Stimulated activated CD4-positive, alpha-beta T cell treated with anti-CD3 and anti-CD28 coated beads, TNF-alpha, amount 100 ng/mL, for 4 hours (primary cell): Measurements from ENCODE around the gene MOB3B.
"Not testable (repeated sequence)": the region's sequence is repeated elsewhere in the genome, so short reads cannot be mapped to it uniquely, and the experiment has no call there.

Source experiments
- DNase-seq, 3 experiments: peaks; one replicate each; pipeline ENCODE4 v3.0.0-alpha.2; 2020; ENCODE audit warnings: low read depth in 3 of 3

Gene MOB3B

GRCh38 chr9:27518809-27519208 is 10.8 kb downstream of the MOB3B start:
- no peak for DNase-seq

GRCh38 chr9:27518006-27518405 is 11.6 kb downstream of the MOB3B start:
- no peak for DNase-seq

- DNase-seq: no peak
Observed at GRCh38 chr9:27514551-27514950, 15.1 kb downstream of the MOB3B start.

- DNase-seq: no peak
Observed at GRCh38 chr9:27511771-27512170, 17.8 kb downstream of the MOB3B start.

- DNase-seq: no peak
Observed at GRCh38 chr9:27510780-27511179, 18.8 kb downstream of the MOB3B start.

- DNase-seq: no peak
Observed at GRCh38 chr9:27506981-27507380, 22.6 kb downstream of the MOB3B start.

GRCh38 chr9:27505744-27506161 is 23.9 kb downstream of the MOB3B start:
- DNase-seq: no peak

- DNase-seq: no peak
Observed at GRCh38 chr9:27504259-27504658, 25.4 kb downstream of the MOB3B start.

GRCh38 chr9:27503623-27504022 is 26.0 kb downstream of the MOB3B start:
- DNase-seq: no peak

GRCh38 chr9:27500902-27501301 is 28.7 kb downstream of the MOB3B start:
- not testable (repeated sequence) for DNase-seq

GRCh38 chr9:27499451-27499850 is 30.2 kb downstream of the MOB3B start:
- DNase-seq: no peak

- DNase-seq: no peak
Observed at GRCh38 chr9:27497883-27498417, 31.7 kb downstream of the MOB3B start.

- no peak for DNase-seq
Observed at GRCh38 chr9:27496135-27496504, 33.5 kb downstream of the MOB3B start.

- no peak for DNase-seq
Observed at GRCh38 chr9:27495480-27496134, 34.0 kb downstream of the MOB3B start.

- no peak for DNase-seq
Observed at GRCh38 chr9:27491154-27491553, 38.5 kb downstream of the MOB3B start.

GRCh38 chr9:27489087-27489876 is 40.3 kb downstream of the MOB3B start:
- no peak for DNase-seq

- no peak for DNase-seq
Observed at GRCh38 chr9:27487927-27488326, 41.7 kb downstream of the MOB3B start.

- no peak for DNase-seq
Observed at GRCh38 chr9:27487128-27487640, 42.4 kb downstream of the MOB3B start.

GRCh38 chr9:27485158-27485557 is 44.5 kb downstream of the MOB3B start:
- DNase-seq: no peak

GRCh38 chr9:27483576-27483975 is 46.0 kb downstream of the MOB3B start:
- DNase-seq: no peak

- DNase-seq: no peak
Observed at GRCh38 chr9:27482709-27483108, 46.9 kb downstream of the MOB3B start.

- no peak for DNase-seq
Observed at GRCh38 chr9:27478322-27478721, 51.3 kb downstream of the MOB3B start.
